Thoracic aorta (tissue), 2 donors: ENCODE measurements around the gene SOX6. TPM values are rescaled to one million over a fixed set of nuclear protein-coding genes. Genes with fewer than 3 reads are reported as not detected.

Experiments
- ATAC-seq: fragments of 150-250 bp; one replicate; pipeline ENCODE4 v1.8.0; 2017; ENCODE audit warnings: low read depth; ENCODE audit not compliant: insufficient number of reproducible peaks, low FRiP score
- DNase-seq: peaks from one replicate; pipeline ENCODE4 v3.0.0-alpha.2; 2020; ENCODE audit warnings: low spot score
- H3K27ac ChIP-seq, 2 donors: fragments of 200-600 bp; sonication (generic); 1 replicate in 1 of 2; 2 replicates in 1 of 2; pipeline ENCODE4 v1.5.1; 2016; ENCODE audit warnings: mild to moderate bottlenecking in 2 of 2, moderate library complexity in 2 of 2
- H3K27me3 ChIP-seq: fragments of 200-600 bp; sonication (generic); replicated peaks from 2 replicates; pipeline ENCODE4 v1.6.0; 2016; ENCODE audit warnings: mild to moderate bottlenecking; ENCODE audit not compliant: insufficient read depth
- H3K36me3 ChIP-seq: fragments of 200-600 bp; sonication (generic); one replicate; pipeline ENCODE4 v1.5.1; 2016
- H3K4me1 ChIP-seq, 2 donors: fragments of 200-600 bp; sonication (generic); 1 replicate in 1 of 2; 2 replicates in 1 of 2; pipeline versions ENCODE4 v1.5.1 to v1.6.0; 2016; ENCODE audit warnings: low read depth in 2 of 2, mild to moderate bottlenecking in 1 of 2; ENCODE audit not compliant: control insufficient read depth in 1 of 2
- H3K4me3 ChIP-seq: fragments of 200-600 bp; sonication (generic); 2 replicates; pipeline ENCODE4 v1.5.1; 2016; ENCODE audit warnings: mild to moderate bottlenecking
- H3K9me3 ChIP-seq: fragments of 200-600 bp; sonication (generic); 2 replicates; pipeline ENCODE4 v1.5.1; 2016
- CTCF ChIP-seq: fragments of 200-600 bp; sonication (generic); IDR thresholded peaks from one replicate; pipeline ENCODE4 v1.5.1; 2019; ENCODE audit warnings: antibody characterized with exemption
- total RNA-seq, 2 donors: library from RNA; depleted of rRNA; stranded (reverse); fragments of >200 nt; gene quantifications; one replicate each; pipeline versions ENCODE4 v1.1.0 to v1.2.3, GENCODE V29; 2016

SOX6 gene
- total RNA-seq, 2 donors from 2014 or later, result 0.27 to 0.56 TPM

- H3K27me3 ChIP-seq, result no peaks in the 10 kb centered on the region
- no peaks in the 10 kb centered on the region for H3K36me3 ChIP-seq
- TF ChIP-seq CTCF, result no peak
- no peaks in the 10 kb centered on the region for H3K4me1 ChIP-seq
- ATAC-seq (peak; percentile 42), DNase-seq (no peak)
- H3K4me3 ChIP-seq, result no peak overlapping the region
- H3K9me3 ChIP-seq, result no peaks in the 10 kb centered on the region
- H3K27ac ChIP-seq, result no peak overlapping the region
Measured at GRCh38 chr11:16336204-16336603, 20.1 kb downstream of the SOX6 start.

DNA sequence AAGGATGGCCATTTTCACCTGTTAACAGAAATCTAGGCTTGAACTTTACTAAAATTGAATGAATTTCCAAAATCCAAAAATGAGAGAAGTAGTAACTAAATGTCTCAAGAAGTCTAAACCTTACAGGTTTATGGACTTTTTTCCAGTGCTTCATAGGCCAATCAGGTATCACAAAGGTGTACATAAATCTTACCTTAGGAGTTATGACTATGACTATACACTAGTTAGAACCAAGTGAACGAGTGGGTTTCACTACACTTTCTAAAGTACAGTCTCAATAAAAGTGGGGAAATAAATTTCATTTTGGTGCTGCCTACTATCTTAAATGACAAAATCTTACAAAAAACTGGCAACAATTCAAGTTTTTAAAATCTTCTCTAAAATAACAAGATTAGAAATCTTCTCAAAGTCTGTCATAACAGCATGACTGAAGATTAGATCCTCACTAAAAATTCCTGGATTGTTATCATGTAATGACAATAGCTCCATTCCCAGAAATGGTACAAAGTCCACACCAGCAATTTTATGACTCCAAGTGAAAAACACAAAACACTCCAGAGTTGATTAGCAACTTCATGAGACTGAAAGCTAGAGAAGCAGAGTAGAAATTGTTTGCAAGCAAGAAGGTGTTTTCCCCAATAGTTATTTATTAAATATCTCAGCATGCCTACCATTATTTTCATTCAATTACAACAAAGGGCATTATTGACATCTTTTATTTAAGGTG lies 20.9 kb downstream of the SOX6 start:
- DNase-seq, result no peak
- ATAC-seq, result no peak

DNA sequence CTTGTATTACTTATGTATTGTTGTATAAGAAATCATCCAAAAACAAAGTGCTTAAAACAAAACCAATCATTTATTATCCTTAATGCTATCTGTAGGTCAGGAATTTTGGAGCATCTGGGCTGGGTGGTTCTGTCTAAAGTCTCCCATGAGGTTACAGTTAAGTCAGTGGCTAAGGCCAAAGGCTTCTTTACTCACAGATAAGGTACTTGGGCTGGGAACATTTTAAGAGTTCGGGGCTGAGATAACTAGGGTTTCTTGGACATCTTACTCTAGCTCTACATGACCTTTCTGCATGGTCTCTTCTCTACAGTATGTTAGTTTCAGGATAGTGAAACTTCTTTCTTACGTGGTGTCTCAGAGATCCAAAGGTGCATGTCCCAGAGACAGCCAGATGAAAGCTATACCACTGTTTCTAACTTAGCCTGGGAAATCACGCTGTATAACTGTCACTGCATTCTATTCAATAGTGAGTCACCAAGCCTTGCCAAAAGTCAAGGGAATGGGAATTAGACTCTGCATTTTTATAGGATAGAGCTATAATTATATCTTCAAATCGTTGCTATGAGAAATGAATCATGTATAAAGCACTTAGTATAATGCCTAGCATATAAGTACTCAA lies 29.6 kb downstream of the SOX6 start:
- H3K27ac ChIP-seq, result no peak overlapping the region
- ATAC-seq (no peak), DNase-seq (no peak)
- H3K27me3 ChIP-seq, result no peaks in the 10 kb centered on the region
- no peak for TF ChIP-seq CTCF
- H3K4me3 ChIP-seq, result no peak overlapping the region
- no peaks in the 10 kb centered on the region for H3K4me1 ChIP-seq
- H3K36me3 ChIP-seq, result no peaks in the 10 kb centered on the region
- no peaks in the 10 kb centered on the region for H3K9me3 ChIP-seq

More for the DNA sequence above, 20.9 kb downstream of the SOX6 start:
- TF ChIP-seq CTCF, result no peak
- no peak overlapping the region for H3K27ac ChIP-seq
- no peaks in the 10 kb centered on the region for H3K9me3 ChIP-seq
- no peaks in the 10 kb centered on the region for H3K27me3 ChIP-seq
- no peak overlapping the region for H3K4me3 ChIP-seq
- H3K4me1 ChIP-seq, result no peaks in the 10 kb centered on the region
- H3K36me3 ChIP-seq, result no peaks in the 10 kb centered on the region

GRCh38 chr11:16322190-16322589 lies 34.2 kb downstream of the SOX6 start:
- no peaks in the 10 kb centered on the region for H3K9me3 ChIP-seq
- H3K27ac ChIP-seq, result no peak overlapping the region
- ATAC-seq, result no peak
- DNase-seq, result no peak
- H3K4me3 ChIP-seq, result no peak overlapping the region
- H3K36me3 ChIP-seq, result no peaks in the 10 kb centered on the region
- no peaks in the 10 kb centered on the region for H3K27me3 ChIP-seq
- H3K4me1 ChIP-seq, result no peaks in the 10 kb centered on the region
- no peak for TF ChIP-seq CTCF

DNA sequence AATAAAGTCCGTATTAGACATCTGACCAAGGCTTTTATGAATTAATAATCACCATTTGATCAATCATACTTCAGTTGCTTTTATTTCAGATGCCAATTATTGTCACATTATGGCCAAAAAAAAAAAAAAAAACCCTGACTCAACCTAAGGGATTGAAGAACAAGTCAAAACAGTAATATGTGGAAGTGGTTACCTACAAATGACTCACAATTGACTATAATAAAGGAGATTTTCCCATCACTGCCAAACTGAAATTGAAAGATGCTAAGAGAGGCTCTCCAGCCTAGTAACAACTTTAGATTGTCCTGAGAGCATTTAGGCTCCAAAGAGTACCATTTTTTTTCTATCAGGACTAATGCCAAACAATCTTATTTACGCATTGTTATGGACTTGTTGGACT lies 35.2 kb downstream of the SOX6 start:
- DNase-seq (no peak), ATAC-seq (no peak)
- Histone ChIP-seq H3K36me3 (no peaks in the 10 kb centered on the region), H3K27me3 (no peaks in the 10 kb centered on the region), H3K4me3 (no peak overlapping the region), H3K4me1 (no peaks in the 10 kb centered on the region), H3K27ac (no peak overlapping the region), H3K9me3 (no peaks in the 10 kb centered on the region)
- TF ChIP-seq CTCF, result no peak
